ENCODE measurements around the gene CA11. TPM values are rescaled to one million over a fixed set of nuclear protein-coding genes. Genes with fewer than 3 reads are reported as not detected.

The CA11 gene
- total RNA-seq, 1 experiment from 2014 or later = 38.2 TPM

DNA sequence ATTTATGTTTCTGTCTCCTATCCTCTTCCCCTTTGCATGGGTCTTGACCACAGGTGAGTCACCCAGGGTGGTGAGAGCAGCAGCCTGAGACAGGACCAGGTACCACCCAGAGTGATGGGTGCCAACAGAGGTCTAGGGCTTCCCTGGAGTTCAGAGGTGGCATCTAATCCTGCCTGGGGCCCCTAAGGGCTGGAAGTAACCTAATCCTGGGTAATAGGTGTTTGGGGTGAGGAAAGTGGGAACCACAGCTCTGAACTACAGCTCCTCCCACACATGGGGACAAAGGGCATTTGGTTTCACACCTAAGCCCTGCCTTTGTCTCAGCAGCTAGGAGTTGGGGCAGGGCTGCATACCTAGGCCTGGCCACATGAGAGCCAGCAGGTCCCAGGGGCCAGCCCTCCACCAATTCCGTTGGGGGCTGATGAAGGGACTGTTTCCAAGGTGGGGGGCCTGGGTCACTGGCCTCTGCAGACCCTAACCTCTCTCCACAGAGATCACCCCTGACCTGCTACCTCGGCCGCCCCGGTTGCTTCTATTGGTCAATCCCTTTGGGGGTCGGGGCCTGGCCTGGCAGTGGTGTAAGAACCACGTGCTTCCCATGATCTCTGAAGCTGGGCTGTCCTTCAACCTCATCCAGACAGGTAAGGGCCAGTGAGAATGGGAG lies 18.7 kb downstream of the CA11 start:
- Histone ChIP-seq H3K9me3 (ENCODE audit: low read depth, low read length, poor library complexity, severe bottlenecking) (no peaks in the 10 kb centered on the region), H3K4me1 (ENCODE audit: insufficient read depth, low read length, poor library complexity, severe bottlenecking) (peaks cover 21% of the 10 kb centered on the region), H3K27ac (ENCODE audit: low read depth, low read length, poor library complexity, severe bottlenecking) (no peak overlapping the region), H3K27me3 (replicated peaks; ENCODE audit: insufficient read depth, low read depth, low read length, poor library complexity) (no peaks in the 10 kb centered on the region), H3K4me3 (ENCODE audit: low read depth, low read length, poor library complexity, severe bottlenecking) (no peak overlapping the region), H3K36me3 (ENCODE audit: insufficient read depth, low read length, poor library complexity, severe bottlenecking) (peaks cover 8% of the 10 kb centered on the region)
- DNase-seq (ENCODE audit: low spot score) = no peak
- no peak for TF ChIP-seq EZH2 (IDR thresholded peaks at IDR 0.05; ENCODE audit: borderline replicate concordance, low read depth, low read length, poor library complexity, severe bottlenecking)
- TF ChIP-seq CTCF (conservative IDR thresholded peaks at IDR 0.05; ENCODE audit: low read depth, low read length) = no peak
- intact Hi-C loops (cut with micrococcal nuclease; ENCODE audit: unreplicated experiment) = no loop called here
- BruUV-seq (replicated peaks) = no TSS peak
- ChIA-PET CTCF (no interaction called here), POLR2A (ENCODE audit: low non-redundant PET) (interaction anchor here (0.6 kb wide), 1 partner anchor 9 kb away, joined by 4 read pairs; the partner anchor contains the start of gene RPL18)

DNA sequence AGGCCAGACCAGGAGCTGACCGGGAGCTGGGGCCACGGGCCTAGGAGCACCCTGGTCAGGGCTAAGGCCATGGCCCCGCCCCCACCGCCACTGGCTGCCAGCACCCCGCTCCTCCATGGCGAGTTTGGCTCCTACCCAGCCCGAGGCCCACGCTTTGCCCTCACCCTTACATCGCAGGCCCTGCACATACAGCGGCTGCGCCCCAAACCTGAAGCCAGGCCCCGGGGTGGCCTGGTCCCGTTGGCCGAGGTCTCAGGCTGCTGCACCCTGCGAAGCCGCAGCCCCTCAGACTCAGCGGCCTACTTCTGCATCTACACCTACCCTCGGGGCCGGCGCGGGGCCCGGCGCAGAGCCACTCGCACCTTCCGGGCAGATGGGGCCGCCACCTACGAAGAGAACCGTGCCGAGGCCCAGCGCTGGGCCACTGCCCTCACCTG lies 20.1 kb downstream of the CA11 start:
- ChIA-PET POLR2A (ENCODE audit: low non-redundant PET) (interaction anchor here (0.6 kb wide), 1 partner anchor 359 kb away, joined by 6 read pairs; no protein-coding TSS in a partner anchor), CTCF (no interaction called here)
- H3K4me1 ChIP-seq (ENCODE audit: insufficient read depth, low read length, poor library complexity, severe bottlenecking) = peaks cover 14% of the 10 kb centered on the region
- no peak overlapping the region for H3K27ac ChIP-seq (ENCODE audit: low read depth, low read length, poor library complexity, severe bottlenecking)
- intact Hi-C loops (cut with micrococcal nuclease; ENCODE audit: unreplicated experiment) = no loop called here
- DNase-seq (ENCODE audit: low spot score) = no peak
- TF ChIP-seq EZH2 (IDR thresholded peaks at IDR 0.05; ENCODE audit: borderline replicate concordance, low read depth, low read length, poor library complexity, severe bottlenecking) = no peak
- TF ChIP-seq CTCF (conservative IDR thresholded peaks at IDR 0.05; ENCODE audit: low read depth, low read length) = no peak
- no TSS peak for BruUV-seq (replicated peaks)
- no peak overlapping the region for H3K4me3 ChIP-seq (ENCODE audit: low read depth, low read length, poor library complexity, severe bottlenecking)
- no peaks in the 10 kb centered on the region for H3K27me3 ChIP-seq (replicated peaks; ENCODE audit: insufficient read depth, low read depth, low read length, poor library complexity)
- no peaks in the 10 kb centered on the region for H3K9me3 ChIP-seq (ENCODE audit: low read depth, low read length, poor library complexity, severe bottlenecking)
- H3K36me3 ChIP-seq (ENCODE audit: insufficient read depth, low read length, poor library complexity, severe bottlenecking) = no peaks in the 10 kb centered on the region

DNA sequence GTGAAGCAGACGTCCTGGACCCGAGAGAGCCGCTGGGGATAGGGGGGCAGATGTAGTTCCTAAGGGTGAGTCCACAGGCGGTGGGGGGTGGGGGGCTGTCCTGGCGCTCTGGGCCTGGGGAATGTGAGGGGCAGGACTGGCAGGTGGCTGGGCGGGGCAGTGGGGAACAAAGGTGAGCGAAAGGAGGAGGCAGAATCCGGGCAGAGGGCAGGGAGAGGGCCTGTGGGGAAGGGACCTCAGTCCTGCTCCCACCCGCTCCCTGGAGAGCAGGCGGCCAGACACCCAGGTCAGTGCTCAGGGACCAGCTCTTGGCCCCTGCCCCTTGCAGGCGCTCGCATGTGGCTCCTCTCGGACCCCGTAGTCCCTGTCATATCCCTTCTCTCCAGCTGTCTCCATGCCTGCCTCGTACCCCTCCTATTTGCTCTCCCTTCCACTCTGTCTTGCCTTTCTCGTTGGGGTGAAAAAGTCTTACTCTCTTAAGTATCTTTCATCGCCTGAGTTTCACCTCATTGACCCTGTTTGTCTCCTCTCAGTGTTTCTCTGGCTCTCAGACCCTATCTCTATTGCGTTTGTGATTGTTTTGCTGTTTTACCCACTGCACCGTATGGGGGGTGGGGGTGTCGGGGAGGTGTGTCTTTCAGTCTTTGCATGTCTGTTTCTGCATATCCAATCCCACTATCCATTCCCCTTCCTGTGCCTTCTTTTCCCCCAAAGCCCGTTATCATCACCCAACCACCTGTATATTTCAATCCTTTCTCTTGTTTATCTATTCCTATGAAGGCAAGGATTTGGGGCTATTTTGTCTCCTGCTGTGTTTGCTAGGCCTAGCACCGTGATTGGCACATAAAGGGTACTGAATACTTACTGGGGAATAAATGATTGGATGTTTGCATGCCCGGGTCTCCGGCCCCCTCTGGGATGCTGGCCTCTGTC lies 20.9 kb downstream of the CA11 start:
- ChIA-PET POLR2A (ENCODE audit: low non-redundant PET) (no interaction called here), CTCF (no interaction called here)
- Histone ChIP-seq H3K27ac (ENCODE audit: low read depth, low read length, poor library complexity, severe bottlenecking) (peak overlapping the region; percentile 85), H3K4me1 (ENCODE audit: insufficient read depth, low read length, poor library complexity, severe bottlenecking) (peaks cover 6% of the 10 kb centered on the region), H3K9me3 (ENCODE audit: low read depth, low read length, poor library complexity, severe bottlenecking) (no peaks in the 10 kb centered on the region), H3K27me3 (replicated peaks; ENCODE audit: insufficient read depth, low read depth, low read length, poor library complexity) (no peaks in the 10 kb centered on the region), H3K4me3 (ENCODE audit: low read depth, low read length, poor library complexity, severe bottlenecking) (peak overlapping the region; percentile 61), H3K36me3 (ENCODE audit: insufficient read depth, low read length, poor library complexity, severe bottlenecking) (no peaks in the 10 kb centered on the region)
- no peak for TF ChIP-seq CTCF (conservative IDR thresholded peaks at IDR 0.05; ENCODE audit: low read depth, low read length)
- no peak for TF ChIP-seq EZH2 (IDR thresholded peaks at IDR 0.05; ENCODE audit: borderline replicate concordance, low read depth, low read length, poor library complexity, severe bottlenecking)
- no peak for DNase-seq (ENCODE audit: low spot score)
- no TSS peak for BruUV-seq (replicated peaks)
- intact Hi-C loops (cut with micrococcal nuclease; ENCODE audit: unreplicated experiment) = no loop called here

All from A673 (cell line).